BE2C (cell line): ENCODE measurements around the gene PACSIN2.

Source experiments
- DNase-seq: peaks from one replicate; pipeline ENCODE4 v3.0.0-alpha.2; 2020
- H3K27me3 ChIP-seq: fragments of 250-450 bp; sonication (Bioruptor Pico); 2 replicates; pipeline ENCODE4 v1.5.1; 2020; ENCODE audit warnings: mild to moderate bottlenecking
- H3K36me3 ChIP-seq: fragments of 250-450 bp; sonication (Bioruptor Pico); 2 replicates; pipeline ENCODE4 v1.5.1; 2020; ENCODE audit warnings: mild to moderate bottlenecking
- H3K4me1 ChIP-seq: fragments of 250-450 bp; sonication (Bioruptor Pico); 2 replicates; pipeline ENCODE4 v1.5.1; 2020
- H3K4me3 ChIP-seq: 2 replicates; pipeline ENCODE4 v1.5.1; 2011; ENCODE audit warnings: low read depth, low read length
- H3K9me3 ChIP-seq: fragments of 250-450 bp; sonication (Bioruptor Pico); 2 replicates; pipeline ENCODE4 v1.5.1; 2020
- CTCF ChIP-seq: IDR thresholded peaks from 2 replicates; pipeline ENCODE4 v1.5.1; 2012; ENCODE audit warnings: mild to moderate bottlenecking, low read depth, low read length

The PACSIN2 gene

GRCh38 chr22:43044290-43044712 is 29.4 kb upstream of the PACSIN2 start:
- no peak for DNase-seq
- no peaks in the 10 kb centered on the region for H3K27me3 ChIP-seq
- no peaks in the 10 kb centered on the region for H3K36me3 ChIP-seq
- TF ChIP-seq CTCF = no peak
- H3K4me3 ChIP-seq = no peak overlapping the region
- no peaks in the 10 kb centered on the region for H3K4me1 ChIP-seq
- no peaks in the 10 kb centered on the region for H3K9me3 ChIP-seq

DNA sequence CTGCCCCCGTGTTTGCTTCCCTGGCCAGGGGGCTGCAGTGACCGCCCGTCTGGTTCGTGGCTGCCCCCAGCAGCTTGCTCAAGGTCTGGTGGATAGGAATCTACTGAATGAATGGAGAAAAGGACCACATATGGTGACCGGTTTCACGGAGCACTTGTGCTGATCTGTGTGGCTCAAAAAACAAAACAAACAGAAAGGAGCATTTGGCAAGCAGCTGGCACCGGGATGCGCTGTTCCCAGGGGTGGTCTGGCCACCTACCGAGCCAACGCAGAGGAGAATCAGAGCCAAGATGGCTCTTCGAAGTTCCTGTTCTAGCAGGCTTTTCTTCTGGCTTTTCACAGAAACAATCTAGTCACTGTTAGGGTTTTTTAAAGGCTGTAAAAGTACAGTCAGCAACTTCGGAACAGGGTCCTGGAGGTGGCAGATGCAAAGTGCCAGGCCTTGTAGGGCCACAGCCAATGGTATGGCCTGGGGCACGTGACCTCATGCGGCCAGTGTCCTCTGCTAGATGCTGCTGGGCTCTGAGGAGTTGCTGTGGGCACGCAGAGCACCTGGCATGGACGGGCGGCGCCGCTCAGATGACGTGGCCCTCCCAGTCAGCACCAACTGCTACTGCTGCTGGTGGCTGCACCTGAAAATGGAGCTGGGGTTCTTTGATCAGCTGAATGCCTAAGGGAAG is 27.3 kb upstream of the PACSIN2 start:
- no peaks in the 10 kb centered on the region for H3K36me3 ChIP-seq
- H3K27me3 ChIP-seq = no peaks in the 10 kb centered on the region
- no peaks in the 10 kb centered on the region for H3K9me3 ChIP-seq
- H3K4me3 ChIP-seq = no peak overlapping the region
- no peaks in the 10 kb centered on the region for H3K4me1 ChIP-seq
- TF ChIP-seq CTCF = no peak
- DNase-seq = no peak

- H3K4me3 ChIP-seq = no peak overlapping the region
- no peaks in the 10 kb centered on the region for H3K9me3 ChIP-seq
- no peak for TF ChIP-seq CTCF
- H3K36me3 ChIP-seq = no peaks in the 10 kb centered on the region
- no peaks in the 10 kb centered on the region for H3K27me3 ChIP-seq
- no peak for DNase-seq
- H3K4me1 ChIP-seq = no peaks in the 10 kb centered on the region
These were observed 24.9 kb upstream of the PACSIN2 start for GRCh38 chr22:43039800-43040199.

DNA sequence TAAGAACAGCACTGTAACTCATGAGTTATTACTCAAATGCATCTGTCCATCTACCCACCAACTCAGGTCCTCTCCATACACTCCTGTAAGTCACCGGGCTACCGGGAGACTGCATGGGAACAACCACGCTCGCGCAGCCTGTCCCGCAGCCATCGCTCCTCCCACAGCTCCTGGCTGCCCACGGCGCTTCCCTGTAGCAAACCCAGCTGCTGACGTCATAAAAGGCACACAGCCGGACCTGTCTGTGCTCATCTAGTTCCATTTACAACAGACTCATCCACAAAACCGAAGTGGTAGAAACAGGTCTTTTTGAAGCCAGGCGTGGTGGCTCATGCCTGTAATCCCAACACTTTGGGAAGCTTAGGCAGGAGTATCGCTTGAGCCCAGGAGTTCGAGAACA is 23.4 kb upstream of the PACSIN2 start:
- Histone ChIP-seq H3K9me3 (no peaks in the 10 kb centered on the region), H3K4me1 (no peaks in the 10 kb centered on the region), H3K4me3 (no peak overlapping the region), H3K27me3 (no peaks in the 10 kb centered on the region), H3K36me3 (no peaks in the 10 kb centered on the region)
- DNase-seq = no peak
- TF ChIP-seq CTCF = no peak

GRCh38 chr22:43036282-43036829 is 21.4 kb upstream of the PACSIN2 start:
- no peaks in the 10 kb centered on the region for H3K9me3 ChIP-seq
- no peak overlapping the region for H3K4me3 ChIP-seq
- peak; percentile 38 for DNase-seq
- H3K27me3 ChIP-seq = no peaks in the 10 kb centered on the region
- no peaks in the 10 kb centered on the region for H3K36me3 ChIP-seq
- TF ChIP-seq CTCF = no peak
- no peaks in the 10 kb centered on the region for H3K4me1 ChIP-seq

DNA sequence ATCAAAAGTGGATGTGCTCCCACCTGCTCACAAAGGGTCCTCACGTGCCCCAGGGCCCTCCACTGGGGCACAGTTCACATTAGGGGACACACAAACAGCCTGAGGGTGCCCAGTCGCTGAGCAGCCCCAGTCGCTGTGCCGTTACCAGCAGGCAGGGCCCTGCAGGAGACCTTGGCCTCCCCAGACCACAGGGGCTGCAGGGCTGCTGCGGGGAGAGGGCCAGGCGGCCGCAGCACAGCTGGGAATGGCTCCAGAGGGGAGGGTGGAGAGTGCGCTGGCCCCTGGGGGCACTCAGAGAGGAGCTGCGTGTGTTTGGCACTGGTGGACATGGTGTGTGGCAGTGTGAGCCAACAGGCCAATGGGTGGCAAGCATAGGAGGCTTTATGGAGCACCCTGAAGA is 20.3 kb upstream of the PACSIN2 start:
- DNase-seq = no peak
- no peak for TF ChIP-seq CTCF
- H3K36me3 ChIP-seq = no peaks in the 10 kb centered on the region
- H3K4me3 ChIP-seq = no peak overlapping the region
- no peaks in the 10 kb centered on the region for H3K9me3 ChIP-seq
- no peaks in the 10 kb centered on the region for H3K27me3 ChIP-seq
- no peaks in the 10 kb centered on the region for H3K4me1 ChIP-seq
